Thymus (tissue), 11 donors: ENCODE results near the gene NCAPH2. TPM values are rescaled to one million over a fixed set of nuclear protein-coding genes. Genes with fewer than 3 reads are reported as not detected.
A peak's percentile ranks its signal among the peaks of the same experiment; 100 is the strongest.

ENCODE experiments used
- DNase-seq, 9 donors: peaks; one replicate each; pipeline ENCODE4 v3.0.0-alpha.2; 2013; ENCODE audit warnings: low spot score in 9 of 9, low read depth in 6 of 9, missing footprints in 1 of 9
- H3K27ac ChIP-seq, 2 donors: one replicate each; pipeline ENCODE4 v1.5.1; 2013; ENCODE audit warnings: control low read depth in 1 of 2, low read depth in 1 of 2, low read length in 1 of 2, mild to moderate bottlenecking in 1 of 2, moderate library complexity in 1 of 2
- H3K27me3 ChIP-seq, 2 donors: one replicate each; pipeline ENCODE4 v1.5.1; 2013; ENCODE audit warnings: low read length in 1 of 2; ENCODE audit not compliant: control insufficient read depth in 2 of 2, insufficient read depth in 1 of 2
- H3K36me3 ChIP-seq, 2 donors: one replicate each; pipeline ENCODE4 v1.5.1; 2013; ENCODE audit warnings: low read length in 1 of 2, mild to moderate bottlenecking in 1 of 2, moderate library complexity in 1 of 2; ENCODE audit not compliant: control insufficient read depth in 2 of 2, insufficient read depth in 2 of 2
- H3K4me1 ChIP-seq, 2 donors: one replicate each; pipeline ENCODE4 v1.5.1; 2013; ENCODE audit warnings: low read length in 2 of 2; ENCODE audit not compliant: control insufficient read depth in 2 of 2, insufficient read depth in 2 of 2
- H3K4me3 ChIP-seq, 2 donors: one replicate each; pipeline ENCODE4 v1.5.1; 2013; ENCODE audit warnings: low read length in 2 of 2, control low read depth in 1 of 2, mild to moderate bottlenecking in 1 of 2
- H3K9me3 ChIP-seq, 2 donors: one replicate each; pipeline ENCODE4 v1.5.1; 2013; ENCODE audit warnings: low read length in 1 of 2, mild to moderate bottlenecking in 1 of 2; ENCODE audit not compliant: control insufficient read depth in 2 of 2, insufficient read depth in 1 of 2
- WGBS: extraction: QIAGEN DNeasy Blood & Tissue Kit; methylation state at CpG from one replicate; pipeline ENCODE4 v1.1.7; 2013; 5-methylcytosine and 5-hydroxymethylcytosine counted together
- polyA plus RNA-seq: library from polyadenylated mRNA; stranded (reverse); fragments of 200-250 nt; gene quantifications from one replicate; pipeline ENCODE4 v1.2.3, GENCODE V29; 2013
- total RNA-seq: library from RNA; stranded (reverse); fragments of 120-200 nt; gene quantifications from one replicate; pipeline ENCODE4 v1.2.4, GENCODE V29; 2013
- donor health status: healthy.

Gene NCAPH2
- total and polyA plus RNA-seq, 2 donors = 40.8 to 57.6 TPM

GRCh38 chr22:50544746-50545253, 36.8 kb downstream of the NCAPH2 start:
- WGBS = 40% methylated on average over 5 of the region's 5 CpGs
- Histone ChIP-seq H3K27me3 (peaks cover 14 to 73% of the 10 kb centered on the region in 2 donors), H3K27ac (peak overlapping the region; percentile 84 to 88), H3K4me1 (peaks cover 8 to 39% of the 10 kb centered on the region in 2 donors), H3K4me3 (no peak overlapping the region), H3K36me3 (no peaks in the 10 kb centered on the region), H3K9me3 (no peaks in the 10 kb centered on the region)
- DNase-seq = peak in 1 of 9 donors; percentile 53

GRCh38 chr22:50545522-50546325, 37.7 kb downstream of the NCAPH2 start, which contains the start of gene KLHDC7B:
TSS of gene KLHDC7B (plus strand) at chr22:50545899. CDS start at chr22:50546244, 345 bp downstream.
- Histone ChIP-seq H3K27me3 (peaks cover 14 to 78% of the 10 kb centered on the region in 2 donors), H3K36me3 (no peaks in the 10 kb centered on the region), H3K9me3 (no peaks in the 10 kb centered on the region), H3K4me3 (no peak within 1 kb of the TSS), H3K4me1 (peaks cover 8 to 36% of the 10 kb centered on the region in 2 donors), H3K27ac (peak within 1 kb of the TSS; percentile 57 to 84)
- WGBS = 52% methylated on average over 10 of the region's 10 CpGs
- DNase-seq = no peak

GRCh38 chr22:50546326-50547262, 38.6 kb downstream of the NCAPH2 start:
- H3K36me3 ChIP-seq = no peaks in the 10 kb centered on the region
- 90% methylated on average over 78 of the region's 78 CpGs for WGBS
- no peak for DNase-seq
- H3K27ac ChIP-seq = peak overlapping the region in 1 of 2 donors; percentile 84
- H3K4me1 ChIP-seq = peaks cover 8 to 36% of the 10 kb centered on the region in 2 donors
- peaks cover 14 to 83% of the 10 kb centered on the region in 2 donors for H3K27me3 ChIP-seq
- H3K4me3 ChIP-seq = no peak overlapping the region
- H3K9me3 ChIP-seq = no peaks in the 10 kb centered on the region

- 73% methylated on average over 35 of the region's 35 CpGs for WGBS
- H3K27me3 ChIP-seq = peaks cover 14 to 89% of the 10 kb centered on the region in 2 donors
- DNase-seq = no peak
- no peak overlapping the region for H3K4me3 ChIP-seq
- peaks cover 8 to 36% of the 10 kb centered on the region in 2 donors for H3K4me1 ChIP-seq
- no peaks in the 10 kb centered on the region for H3K9me3 ChIP-seq
- peak overlapping the region in 1 of 2 donors; percentile 17 for H3K27ac ChIP-seq
- H3K36me3 ChIP-seq = no peaks in the 10 kb centered on the region
These were observed 39.4 kb downstream of the NCAPH2 start for GRCh38 chr22:50547263-50547985.

GRCh38 chr22:50548040-50548920, 40.3 kb downstream of the NCAPH2 start:
- DNase-seq = peak in 1 of 9 donors; percentile 70
- Histone ChIP-seq H3K4me3 (peak overlapping the region in 1 of 2 donors; percentile 55), H3K27me3 (peaks cover 14 to 86% of the 10 kb centered on the region in 2 donors), H3K27ac (peak overlapping the region; percentile 26 to 74), H3K36me3 (no peaks in the 10 kb centered on the region), H3K4me1 (peaks cover 8 to 36% of the 10 kb centered on the region in 2 donors), H3K9me3 (no peaks in the 10 kb centered on the region)
- WGBS = 11% methylated on average over 56 of the region's 56 CpGs

DNA sequence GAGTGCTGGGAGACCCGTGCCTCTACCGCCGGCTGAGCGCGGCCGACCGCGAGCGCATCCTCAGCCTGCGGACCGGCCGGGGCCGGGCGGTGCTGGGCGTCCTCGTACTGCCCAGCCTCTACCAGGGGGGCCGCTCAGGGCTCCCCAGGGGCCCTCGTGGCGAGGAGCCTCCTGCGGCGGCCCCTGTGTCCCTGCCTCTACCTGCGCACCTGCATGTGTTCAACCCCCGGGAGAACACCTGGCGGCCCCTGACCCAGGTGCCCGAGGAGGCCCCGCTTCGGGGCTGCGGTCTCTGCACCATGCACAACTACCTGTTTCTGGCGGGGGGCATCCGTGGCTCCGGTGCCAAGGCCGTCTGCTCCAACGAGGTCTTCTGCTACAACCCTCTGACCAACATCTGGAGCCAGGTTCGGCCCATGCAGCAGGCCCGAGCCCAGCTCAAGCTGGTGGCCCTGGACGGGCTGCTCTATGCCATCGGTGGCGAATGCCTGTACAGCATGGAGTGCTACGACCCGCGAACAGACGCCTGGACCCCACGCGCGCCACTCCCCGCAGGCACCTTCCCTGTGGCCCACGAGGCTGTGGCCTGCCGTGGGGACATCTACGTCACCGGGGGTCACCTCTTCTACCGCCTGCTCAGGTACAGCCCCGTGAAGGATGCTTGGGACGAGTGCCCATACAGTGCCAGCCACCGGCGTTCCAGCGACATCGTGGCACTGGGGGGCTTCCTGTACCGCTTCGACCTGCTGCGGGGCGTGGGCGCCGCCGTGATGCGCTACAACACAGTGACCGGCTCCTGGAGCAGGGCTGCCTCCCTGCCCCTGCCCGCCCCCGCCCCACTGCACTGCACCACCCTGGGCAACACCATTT, 41.1 kb downstream of the NCAPH2 start:
- peaks cover 8 to 33% of the 10 kb centered on the region in 2 donors for H3K4me1 ChIP-seq
- no peak for DNase-seq
- peak overlapping the region in 1 of 2 donors; percentile 74 for H3K27ac ChIP-seq
- WGBS = 59% methylated on average over 68 of the region's 68 CpGs
- peak overlapping the region in 1 of 2 donors; percentile 55 for H3K4me3 ChIP-seq
- no peaks in the 10 kb centered on the region for H3K9me3 ChIP-seq
- H3K36me3 ChIP-seq = no peaks in the 10 kb centered on the region
- H3K27me3 ChIP-seq = peaks cover 14 to 78% of the 10 kb centered on the region in 2 donors

- H3K9me3 ChIP-seq = no peaks in the 10 kb centered on the region
- no peak overlapping the region for H3K27ac ChIP-seq
- 97% methylated on average over 8 of the region's 8 CpGs for WGBS
- no peak for DNase-seq
- peaks cover 11 to 65% of the 10 kb centered on the region in 2 donors for H3K27me3 ChIP-seq
- no peak overlapping the region for H3K4me3 ChIP-seq
- H3K36me3 ChIP-seq = no peaks in the 10 kb centered on the region
- peaks cover 8 to 20% of the 10 kb centered on the region in 2 donors for H3K4me1 ChIP-seq
These were observed 42.4 kb downstream of the NCAPH2 start for GRCh38 chr22:50550395-50550794.
